Esophagus squamous epithelium (tissue), 5 donors: ENCODE measurements around the gene P2RY10. TPM values are rescaled to one million over a fixed set of nuclear protein-coding genes. Genes with fewer than 3 reads are reported as not detected.

Source experiments
- DNase-seq: peaks from one replicate; lab custom pipeline; 2025; lab: John Stamatoyannopoulos, UW
- H3K27ac ChIP-seq, 4 donors: fragments of 200-600 bp; sonication (generic); one replicate each; pipeline ENCODE4 v1.5.1; 2016 to 2019; ENCODE audit warnings: mild to moderate bottlenecking in 1 of 4
- H3K27me3 ChIP-seq, 4 donors: fragments of 200-600 bp; sonication (generic); 1 replicate in 3 of 4; 2 replicates in 1 of 4; pipeline versions ENCODE4 v1.5.1 to v1.6.0; 2017 to 2021; ENCODE audit warnings: antibody characterized with exemption in 1 of 4
- H3K36me3 ChIP-seq, 3 donors: fragments of 200-600 bp; sonication (generic); one replicate each; pipeline ENCODE4 v1.5.1; 2016 to 2019
- H3K4me1 ChIP-seq, 3 donors: fragments of 200-600 bp; sonication (generic); one replicate each; pipeline ENCODE4 v1.5.1; 2017 to 2019
- H3K4me3 ChIP-seq, 4 donors: fragments of 200-600 bp; sonication (generic); 1 replicate in 3 of 4; 2 replicates in 1 of 4; pipeline ENCODE4 v1.5.1; 2016 to 2019; ENCODE audit warnings: mild to moderate bottlenecking in 2 of 4, moderate library complexity in 1 of 4
- H3K9me3 ChIP-seq, 3 donors: fragments of 200-600 bp; sonication (generic); one replicate each; pipeline ENCODE4 v1.5.1; 2016 to 2019
- CTCF ChIP-seq, 6 experiments: fragments of 450-650 bp in 4 of 6; fragments of 200-600 bp in 2 of 6; sonication (generic) in 2 of 6; IDR thresholded peaks; one replicate each; pipeline ENCODE4 v1.5.1; 2016 to 2019; ENCODE audit warnings: antibody characterized with exemption in 6 of 6, mild to moderate bottlenecking in 4 of 6, moderate library complexity in 4 of 6
- POLR2A ChIP-seq, 4 donors: fragments of 450-650 bp; IDR thresholded peaks; one replicate each; pipeline ENCODE4 v1.6.1; 2017; ENCODE audit warnings: antibody characterized with exemption in 4 of 4, mild to moderate bottlenecking in 4 of 4, moderate library complexity in 3 of 4
- WGBS, 2 donors: methylation state at CpG; one replicate each; pipeline ENCODE4 v1.1.5; 2018; 5-methylcytosine and 5-hydroxymethylcytosine counted together
- intact Hi-C: fragments of 100-400 bp; cut with DNase I; formaldehyde crosslinking; loops from one replicate; pipeline ENCODE4 v1.15.0; 2022
- total RNA-seq, 4 donors: library from RNA; depleted of rRNA; stranded (reverse); fragments of >200 nt; gene quantifications; one replicate each; pipeline ENCODE4 v1.1.0, GENCODE V29; 2016
- donor health status: DM: yes; HTN: yes; CAD: no.

P2RY10 gene
- 1 to 10 TPM in 1 of 4 donors, under 1 TPM in 2, not detected in 1; 0.38 to 1.9 (median 0.83) TPM for total RNA-seq

- TF ChIP-seq CTCF (IDR thresholded peaks at IDR 0.05) = no peak
- TF ChIP-seq POLR2A (IDR thresholded peaks at IDR 0.05) = peak in 1 of 4 donors; percentile 68
- intact Hi-C loops = no loop called here
- WGBS, 2 donors = 33 to 68% methylated on average over 5 of the region's 5 CpGs
- H3K4me3 ChIP-seq = peak within 1 kb of the TSS in 2 of 4 donors; percentile 19 to 43
- peak within 1 kb of the TSS in 2 of 4 donors; percentile 29 to 38 for H3K27ac ChIP-seq
- no peaks in the 10 kb centered on the region for H3K27me3 ChIP-seq
- H3K9me3 ChIP-seq = no peaks in the 10 kb centered on the region
- H3K36me3 ChIP-seq = no peaks in the 10 kb centered on the region
- H3K4me1 ChIP-seq = no peaks in the 10 kb centered on the region
- DNase-seq = no peak
Observed at GRCh38 chrX:78945186-78945912, at the start of gene P2RY10. TSS of gene P2RY10 (plus strand) at chrX:78945391. CDS start at chrX:78960521, 15,130 bp downstream.

GRCh38 chrX:78922754-78923153 is 22.4 kb upstream of the P2RY10 start:
- 15% methylated on average over 1 of the region's 1 CpG; no CpG with 5 or more reads in 1 of the 2 donors for WGBS, 2 donors
- H3K36me3 ChIP-seq = no peaks in the 10 kb centered on the region
- H3K27me3 ChIP-seq = no peaks in the 10 kb centered on the region
- no peak overlapping the region for H3K4me3 ChIP-seq
- DNase-seq = no peak
- no peak overlapping the region for H3K27ac ChIP-seq
- TF ChIP-seq POLR2A (IDR thresholded peaks at IDR 0.05) = no peak
- TF ChIP-seq CTCF (IDR thresholded peaks at IDR 0.05) = no peak
- H3K9me3 ChIP-seq = no peaks in the 10 kb centered on the region
- intact Hi-C loops = no loop called here
- no peaks in the 10 kb centered on the region for H3K4me1 ChIP-seq

- H3K27ac ChIP-seq = no peak overlapping the region
- no peaks in the 10 kb centered on the region for H3K4me1 ChIP-seq
- H3K9me3 ChIP-seq = no peaks in the 10 kb centered on the region
- H3K36me3 ChIP-seq = no peaks in the 10 kb centered on the region
- H3K4me3 ChIP-seq = no peak overlapping the region
- intact Hi-C loops = no loop called here
- 42 to 52% methylated on average over 2 to 3 of the region's 3 CpGs for WGBS, 2 donors
- TF ChIP-seq POLR2A (IDR thresholded peaks at IDR 0.05) = no peak
- no peak for TF ChIP-seq CTCF (IDR thresholded peaks at IDR 0.05)
- no peak for DNase-seq
- no peaks in the 10 kb centered on the region for H3K27me3 ChIP-seq
Observed at GRCh38 chrX:78923198-78924015, 21.8 kb upstream of the P2RY10 start.

- TF ChIP-seq POLR2A (IDR thresholded peaks at IDR 0.05) (no peak), CTCF (IDR thresholded peaks at IDR 0.05) (no peak)
- Histone ChIP-seq H3K27ac (no peak overlapping the region), H3K4me1 (no peaks in the 10 kb centered on the region), H3K4me3 (no peak overlapping the region), H3K27me3 (no peaks in the 10 kb centered on the region), H3K9me3 (no peaks in the 10 kb centered on the region), H3K36me3 (no peaks in the 10 kb centered on the region)
- intact Hi-C loops = no loop called here
- 32 to 44% methylated on average over 1 of the region's 1 CpG for WGBS, 2 donors
- no peak for DNase-seq
Observed at GRCh38 chrX:78931814-78932213, 13.4 kb upstream of the P2RY10 start.

GRCh38 chrX:78934866-78935265 is 10.3 kb upstream of the P2RY10 start:
- Histone ChIP-seq H3K27me3 (no peaks in the 10 kb centered on the region), H3K9me3 (no peaks in the 10 kb centered on the region), H3K36me3 (no peaks in the 10 kb centered on the region), H3K27ac (no peak overlapping the region), H3K4me1 (no peaks in the 10 kb centered on the region), H3K4me3 (no peak overlapping the region)
- DNase-seq = no peak
- intact Hi-C loops = no loop called here
- WGBS, 2 donors = 86% methylated on average over 6 of the region's 7 CpGs; no CpG with 5 or more reads in 1 of the 2 donors
- TF ChIP-seq CTCF (IDR thresholded peaks at IDR 0.05) (no peak), POLR2A (IDR thresholded peaks at IDR 0.05) (no peak)
